Esophagus squamous epithelium (tissue), 4 donors: Measurements from ENCODE around the gene RBMS3.

Experiments used
- POLR2A ChIP-seq, 4 donors: fragments of 450-650 bp; IDR thresholded peaks; one replicate each; pipeline ENCODE4 v1.6.1; 2017; ENCODE audit warnings: antibody characterized with exemption in 4 of 4, mild to moderate bottlenecking in 4 of 4, moderate library complexity in 3 of 4
- TF ChIP-seq, protein P1 (sequence below), 6 experiments: fragments of 450-650 bp in 4 of 6; fragments of 200-600 bp in 2 of 6; sonication (generic) in 2 of 6; IDR thresholded peaks; one replicate each; pipeline ENCODE4 v1.5.1; 2016 to 2019; ENCODE audit warnings: antibody characterized with exemption in 6 of 6, mild to moderate bottlenecking in 4 of 6, moderate library complexity in 4 of 6

DNA sequence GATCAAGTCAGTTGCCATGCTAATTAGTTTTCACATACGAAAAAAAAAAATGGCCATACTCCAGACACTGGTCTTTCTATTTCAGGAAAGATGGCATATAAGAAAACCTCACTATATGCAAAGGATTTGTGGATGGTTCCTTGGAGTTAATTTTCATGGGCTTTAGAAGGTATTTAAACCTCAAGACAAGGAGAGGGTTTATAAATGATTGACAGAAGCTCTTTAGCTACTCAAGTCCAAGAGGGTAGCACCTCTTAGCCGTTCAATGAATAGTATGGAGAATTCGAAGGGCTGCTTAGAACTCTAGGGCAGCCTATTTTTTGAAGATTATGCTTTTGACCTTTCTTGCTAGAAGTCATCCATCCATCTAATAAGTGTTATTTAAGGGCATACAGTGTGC, 41.7 kb downstream of the RBMS3 start:
- TF ChIP-seq, protein P1, sequence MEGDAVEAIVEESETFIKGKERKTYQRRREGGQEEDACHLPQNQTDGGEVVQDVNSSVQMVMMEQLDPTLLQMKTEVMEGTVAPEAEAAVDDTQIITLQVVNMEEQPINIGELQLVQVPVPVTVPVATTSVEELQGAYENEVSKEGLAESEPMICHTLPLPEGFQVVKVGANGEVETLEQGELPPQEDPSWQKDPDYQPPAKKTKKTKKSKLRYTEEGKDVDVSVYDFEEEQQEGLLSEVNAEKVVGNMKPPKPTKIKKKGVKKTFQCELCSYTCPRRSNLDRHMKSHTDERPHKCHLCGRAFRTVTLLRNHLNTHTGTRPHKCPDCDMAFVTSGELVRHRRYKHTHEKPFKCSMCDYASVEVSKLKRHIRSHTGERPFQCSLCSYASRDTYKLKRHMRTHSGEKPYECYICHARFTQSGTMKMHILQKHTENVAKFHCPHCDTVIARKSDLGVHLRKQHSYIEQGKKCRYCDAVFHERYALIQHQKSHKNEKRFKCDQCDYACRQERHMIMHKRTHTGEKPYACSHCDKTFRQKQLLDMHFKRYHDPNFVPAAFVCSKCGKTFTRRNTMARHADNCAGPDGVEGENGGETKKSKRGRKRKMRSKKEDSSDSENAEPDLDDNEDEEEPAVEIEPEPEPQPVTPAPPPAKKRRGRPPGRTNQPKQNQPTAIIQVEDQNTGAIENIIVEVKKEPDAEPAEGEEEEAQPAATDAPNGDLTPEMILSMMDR (IDR thresholded peaks at IDR 0.05): no peak
- TF ChIP-seq POLR2A (IDR thresholded peaks at IDR 0.05): no peak
